H9 (cell line): Measurements from ENCODE around the gene STT3B. TPM values are rescaled to one million over a fixed set of nuclear protein-coding genes. Genes with fewer than 3 reads are reported as not detected.

Source experiments
- DNase-seq: peaks from one replicate; pipeline ENCODE4 v3.0.0-alpha.2; 2017
- H2AFZ ChIP-seq: one replicate; pipeline ENCODE4 v1.6.1; 2013; ENCODE audit warnings: mild to moderate bottlenecking, low read length, control low read depth, moderate library complexity
- H2AK5ac ChIP-seq: 2 replicates; pipeline ENCODE4 v1.6.1; 2013; ENCODE audit warnings: low read length, control low read depth, mixed read lengths; ENCODE audit not compliant: insufficient read length
- H2BK120ac ChIP-seq: one replicate; pipeline ENCODE4 v1.6.1; 2013; ENCODE audit warnings: low read depth, mild to moderate bottlenecking, low read length, control low read depth, inconsistent platforms; ENCODE audit not compliant: poor library complexity, severe bottlenecking
- H2BK12ac ChIP-seq: 2 replicates; pipeline ENCODE4 v1.6.1; 2013; ENCODE audit warnings: low read length, control low read depth, mixed read lengths, low read depth; ENCODE audit not compliant: insufficient read length
- H2BK15ac ChIP-seq: 2 replicates; pipeline ENCODE4 v1.6.1; 2013; ENCODE audit warnings: low read depth, low read length, control low read depth
- H2BK20ac ChIP-seq: one replicate; pipeline ENCODE4 v1.6.1; 2013; ENCODE audit warnings: low read depth, mild to moderate bottlenecking, low read length, control low read depth, inconsistent platforms; ENCODE audit not compliant: poor library complexity, severe bottlenecking
- H2BK5ac ChIP-seq: 2 replicates; pipeline ENCODE4 v1.6.1; 2013; ENCODE audit warnings: low read length, control low read depth, mixed read lengths; ENCODE audit not compliant: insufficient read length
- H3K14ac ChIP-seq: 2 replicates; pipeline ENCODE4 v1.6.1; 2013; ENCODE audit warnings: low read length, control low read depth; ENCODE audit not compliant: insufficient read depth
- H3K18ac ChIP-seq: 2 replicates; pipeline ENCODE4 v1.6.1; 2013; ENCODE audit warnings: low read depth, mild to moderate bottlenecking, mixed read lengths, low read length, control low read depth; ENCODE audit not compliant: insufficient read length
- H3K23ac ChIP-seq: 2 replicates; pipeline ENCODE4 v1.6.1; 2013; ENCODE audit warnings: low read length, control low read depth, mixed read lengths, low read depth; ENCODE audit not compliant: insufficient read length
- H3K23me2 ChIP-seq: 2 replicates; pipeline ENCODE4 v1.6.1; 2013; ENCODE audit warnings: low read depth, mild to moderate bottlenecking, mixed read lengths, low read length, control low read depth; ENCODE audit not compliant: insufficient read length, poor library complexity, severe bottlenecking
- H3K27ac ChIP-seq: 2 replicates; pipeline ENCODE4 v1.5.1; 2013; ENCODE audit warnings: low read length, control low read depth, mixed read lengths, low read depth; ENCODE audit not compliant: insufficient read length
- H3K27me3 ChIP-seq: 2 replicates; pipeline ENCODE4 v1.6.1; 2013; ENCODE audit warnings: low read length, control low read depth, inconsistent platforms; ENCODE audit not compliant: insufficient read depth
- H3K4ac ChIP-seq: 2 replicates; pipeline ENCODE4 v1.6.1; 2013; ENCODE audit warnings: low read depth, mild to moderate bottlenecking, control low read depth, inconsistent platforms, low read length, moderate library complexity
- H3K4me1 ChIP-seq: 2 replicates; pipeline ENCODE4 v1.6.1; 2013; ENCODE audit warnings: low read length, control low read depth, inconsistent platforms; ENCODE audit not compliant: insufficient read depth
- H3K4me2 ChIP-seq: 2 replicates; pipeline ENCODE4 v1.6.1; 2013; ENCODE audit warnings: low read length, control low read depth, mixed read lengths; ENCODE audit not compliant: insufficient read length, insufficient read depth
- H3K56ac ChIP-seq: 2 replicates; pipeline ENCODE4 v1.6.1; 2013; ENCODE audit warnings: low read depth, mild to moderate bottlenecking, mixed read lengths, low read length, control low read depth; ENCODE audit not compliant: insufficient read length
- H3K79me1 ChIP-seq: 2 replicates; pipeline ENCODE4 v1.6.1; 2013; ENCODE audit warnings: low read depth, mild to moderate bottlenecking, moderate library complexity, low read length, control low read depth, inconsistent platforms; ENCODE audit not compliant: insufficient read depth, poor library complexity, severe bottlenecking
- H3K79me2 ChIP-seq: 2 replicates; pipeline ENCODE4 v1.6.1; 2013; ENCODE audit warnings: low read length, control low read depth, inconsistent platforms; ENCODE audit not compliant: insufficient read depth
- H3K9ac ChIP-seq: 2 replicates; pipeline ENCODE4 v1.6.1; 2013; ENCODE audit warnings: low read length, control low read depth, mixed read lengths; ENCODE audit not compliant: insufficient read length; ENCODE audit errors: extremely low read depth
- H3K9me3 ChIP-seq: one replicate; pipeline ENCODE4 v1.6.1; 2013; ENCODE audit warnings: low read depth, low read length, inconsistent platforms; ENCODE audit not compliant: control insufficient read depth
- H3T11ph ChIP-seq: one replicate; pipeline ENCODE4 v1.6.1; 2013; ENCODE audit warnings: mild to moderate bottlenecking, low read length, control low read depth, inconsistent platforms
- H4K20me1 ChIP-seq: one replicate; pipeline ENCODE4 v1.6.1; 2013; ENCODE audit not compliant: control insufficient read depth, insufficient read length, insufficient read depth
- H4K5ac ChIP-seq: 2 replicates; pipeline ENCODE4 v1.6.1; 2013; ENCODE audit warnings: low read depth, mild to moderate bottlenecking, mixed read lengths, low read length, control low read depth; ENCODE audit not compliant: insufficient read length
- H4K8ac ChIP-seq: replicated peaks from 2 replicates; pipeline ENCODE4 v1.6.1; 2013; ENCODE audit warnings: low read length, control low read depth, mixed read lengths, low read depth; ENCODE audit not compliant: insufficient read length
- H4K91ac ChIP-seq: 2 replicates; pipeline ENCODE4 v1.6.1; 2013; ENCODE audit warnings: low read depth, mild to moderate bottlenecking, moderate library complexity, mixed read lengths, low read length, control low read depth; ENCODE audit not compliant: insufficient read length
- H3K27ac Mint-ChIP-seq, 3 experiments: 2 replicates in 2 of 3; 3 replicates in 1 of 3; pipeline ENCODE4 v1.8.0; 2020 to 2021; ENCODE audit warnings: mixed read lengths in 3 of 3, mild to moderate bottlenecking in 1 of 3, moderate library complexity in 1 of 3
- H3K27me3 Mint-ChIP-seq: 2 replicates; pipeline ENCODE4 v1.8.0; 2021; ENCODE audit warnings: low read depth, mild to moderate bottlenecking, moderate library complexity, mixed read lengths
- H3K36me3 Mint-ChIP-seq, 3 experiments: 2 replicates in 2 of 3; 3 replicates in 1 of 3; pipeline ENCODE4 v1.8.0; 2020 to 2021; ENCODE audit warnings: low read depth in 3 of 3, mixed read lengths in 3 of 3; ENCODE audit not compliant: insufficient read depth in 1 of 3
- H3K4me1 Mint-ChIP-seq, 2 experiments: 2 replicates each; pipeline ENCODE4 v1.8.0; 2020; ENCODE audit warnings: mixed read lengths in 2 of 2
- H3K4me3 Mint-ChIP-seq, 2 experiments: 2 replicates in 1 of 2; 3 replicates in 1 of 2; pipeline ENCODE4 v1.8.0; 2020 to 2021; ENCODE audit warnings: mild to moderate bottlenecking in 2 of 2, mixed read lengths in 2 of 2, moderate library complexity in 1 of 2
- H3K9me3 Mint-ChIP-seq, 2 experiments: 2 replicates in 1 of 2; 3 replicates in 1 of 2; pipeline ENCODE4 v1.8.0; 2020; ENCODE audit warnings: mild to moderate bottlenecking in 2 of 2, mixed read lengths in 2 of 2, moderate library complexity in 1 of 2
- WGBS: extraction: QIAGEN DNeasy Blood & Tissue Kit; methylation state at CpG from one replicate; pipeline ENCODE4 v1.1.7; 2013; ENCODE audit warnings: missing lambda C conversion rate, low lambda C conversion rate, mixed read lengths; ENCODE audit not compliant: insufficient read length; ENCODE audit errors: extremely low coverage; 5-methylcytosine and 5-hydroxymethylcytosine counted together
- total RNA-seq: library from RNA; stranded (reverse); gene quantifications from 2 replicates; pipeline ENCODE4 v1.2.1, GENCODE V29; 2021
- TF ChIP-seq, protein P1 (sequence below): fragments of 200-600 bp; sonication (generic); conservative IDR thresholded peaks from 3 replicates; pipeline ENCODE4 v1.8.0; 2021; ENCODE audit warnings: antibody characterized with exemption, mild to moderate bottlenecking

STT3B gene
- total RNA-seq, 1 experiment from 2014 or later, result 79.9 TPM

DNA sequence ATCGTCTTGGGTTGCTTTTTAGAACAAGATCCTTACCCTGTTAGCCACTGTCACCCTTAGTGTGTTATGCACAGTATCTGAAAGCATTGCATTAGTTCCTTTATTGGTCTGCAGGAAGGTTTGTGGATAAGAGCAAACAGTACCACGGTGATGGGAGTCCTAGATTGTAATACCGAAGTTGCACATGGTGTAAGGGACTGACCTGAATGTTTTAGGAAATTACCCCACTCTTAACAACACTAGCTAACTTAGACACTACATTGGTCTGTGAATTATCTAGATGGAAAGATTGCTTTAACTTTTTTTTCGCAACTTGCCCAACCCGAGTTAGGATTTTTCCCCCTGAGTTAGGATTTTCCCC, 1.3 kb downstream of the STT3B start:
- H3K4me3 Mint-ChIP-seq, result peak overlapping the region in 1 of 2 experiments; percentile 98; a peak in 4 of 5 replicates

More for the DNA sequence above, 1.3 kb downstream of the STT3B start:
- no peak overlapping the region for H2BK5ac ChIP-seq
- H3K4me1 ChIP-seq, result peaks cover 4% of the 10 kb centered on the region; the same call in 1 of the 2 replicates
- H2BK120ac ChIP-seq, result no peak overlapping the region
- H3K27ac ChIP-seq, result no peak overlapping the region
- H3K23me2 ChIP-seq, result peaks cover 11% of the 10 kb centered on the region
- H3K23ac ChIP-seq, result no peak overlapping the region
- peaks cover 20% of the 10 kb centered on the region; the same call in 1 of the 2 replicates for H3K79me2 ChIP-seq
- TF ChIP-seq, protein P1, sequence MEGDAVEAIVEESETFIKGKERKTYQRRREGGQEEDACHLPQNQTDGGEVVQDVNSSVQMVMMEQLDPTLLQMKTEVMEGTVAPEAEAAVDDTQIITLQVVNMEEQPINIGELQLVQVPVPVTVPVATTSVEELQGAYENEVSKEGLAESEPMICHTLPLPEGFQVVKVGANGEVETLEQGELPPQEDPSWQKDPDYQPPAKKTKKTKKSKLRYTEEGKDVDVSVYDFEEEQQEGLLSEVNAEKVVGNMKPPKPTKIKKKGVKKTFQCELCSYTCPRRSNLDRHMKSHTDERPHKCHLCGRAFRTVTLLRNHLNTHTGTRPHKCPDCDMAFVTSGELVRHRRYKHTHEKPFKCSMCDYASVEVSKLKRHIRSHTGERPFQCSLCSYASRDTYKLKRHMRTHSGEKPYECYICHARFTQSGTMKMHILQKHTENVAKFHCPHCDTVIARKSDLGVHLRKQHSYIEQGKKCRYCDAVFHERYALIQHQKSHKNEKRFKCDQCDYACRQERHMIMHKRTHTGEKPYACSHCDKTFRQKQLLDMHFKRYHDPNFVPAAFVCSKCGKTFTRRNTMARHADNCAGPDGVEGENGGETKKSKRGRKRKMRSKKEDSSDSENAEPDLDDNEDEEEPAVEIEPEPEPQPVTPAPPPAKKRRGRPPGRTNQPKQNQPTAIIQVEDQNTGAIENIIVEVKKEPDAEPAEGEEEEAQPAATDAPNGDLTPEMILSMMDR, result no peak
- no peaks in the 10 kb centered on the region for H3K9me3 ChIP-seq
- no peak overlapping the region for H3K18ac ChIP-seq
- no peaks in the 10 kb centered on the region for H3K27me3 ChIP-seq
- H3K79me1 ChIP-seq, result no peaks in the 10 kb centered on the region
- no peak overlapping the region for H3K4ac ChIP-seq
- H4K91ac ChIP-seq, result no peak overlapping the region
- no peak overlapping the region for H2BK20ac ChIP-seq
- no peak for DNase-seq
- H2BK15ac ChIP-seq, result no peak overlapping the region
- Mint-ChIP-seq H3K9me3 (no peaks in the 10 kb centered on the region; a peak in 1 of 5 replicates), H3K4me1 (peaks cover 43 to 45% of the 10 kb centered on the region in 2 experiments), H3K27me3 (no peaks in the 10 kb centered on the region), H3K36me3 (no peaks in the 10 kb centered on the region; a peak in 1 of 7 replicates), H3K27ac (no peak overlapping the region; a peak in 1 of 7 replicates)
- H2AFZ ChIP-seq, result no peak overlapping the region
- no peak overlapping the region for H4K8ac ChIP-seq
- H3K4me2 ChIP-seq, result peak overlapping the region; percentile 97
- no peak overlapping the region for H4K5ac ChIP-seq
- no peak overlapping the region for H3T11ph ChIP-seq
- no CpG with 5 or more reads among the region's 5 CpGs for WGBS
- no peaks in the 10 kb centered on the region for H4K20me1 ChIP-seq
- H3K56ac ChIP-seq, result no peak overlapping the region
- H2BK12ac ChIP-seq, result no peak overlapping the region
- H3K9ac ChIP-seq, result peak overlapping the region; percentile 91
- no peak overlapping the region for H3K14ac ChIP-seq
- H2AK5ac ChIP-seq, result no peak overlapping the region
